Pancreas (tissue), 10 donors: ENCODE data around the gene DSCAML1. TPM values are rescaled to one million over a fixed set of nuclear protein-coding genes. Genes with fewer than 3 reads are reported as not detected.

Experiments
- ATAC-seq, 4 donors: fragments of 200-7000 bp; cut with Tn5 transposase; one replicate each; pipeline versions ENCODE4 v1.8.0 to v1.9.1; 2020; ENCODE audit warnings: mild to moderate bottlenecking in 4 of 4, moderate library complexity in 4 of 4
- DNase-seq, 6 donors: peaks; one replicate each; pipeline ENCODE4 v3.0.0-alpha.2; 2020
- FAIRE-seq: peaks from 2 replicates; lab custom pipeline; 2012; peaks lifted over from hg19 to GRCh38; lab: Jason Lieb, UNC
- H3K27ac ChIP-seq, 4 donors: fragments of 200-600 bp; sonication (generic); 1 replicate in 3 of 4; 2 replicates in 1 of 4; pipeline versions ENCODE4 v1.5.0 to v1.8.0; 2020
- H3K27me3 ChIP-seq, 4 donors: fragments of 200-600 bp; one replicate each; pipeline ENCODE4 v1.8.0; 2021
- H3K36me3 ChIP-seq, 3 donors: fragments of 200-600 bp; sonication (generic) in 1 of 3; one replicate each; pipeline versions ENCODE4 v1.5.0 to v1.8.0; 2020 to 2021
- H3K4me1 ChIP-seq, 3 donors: fragments of 200-600 bp; one replicate each; pipeline ENCODE4 v1.8.0; 2021
- H3K4me3 ChIP-seq, 4 donors: fragments of 200-600 bp; sonication (generic) in 2 of 4; one replicate each; pipeline versions ENCODE4 v1.5.0 to v1.8.0; 2020 to 2021
- H3K9me3 ChIP-seq, 4 donors: fragments of 200-600 bp; one replicate each; pipeline ENCODE4 v1.8.0; 2021
- CTCF ChIP-seq, 4 donors: fragments of 200-600 bp; sonication (generic) in 3 of 4; IDR thresholded peaks; one replicate each; pipeline versions ENCODE4 v1.5.0 to v1.8.0; 2021; ENCODE audit warnings: antibody characterized with exemption in 4 of 4
- WGBS, 2 donors: extraction: QIAGEN DNeasy Blood & Tissue Kit; methylation state at CpG; one replicate each; pipeline ENCODE4 v1.1.7; 2013; 5-methylcytosine and 5-hydroxymethylcytosine counted together
- intact Hi-C, 3 donors: fragments of 100-400 bp; cut with DNase I; formaldehyde crosslinking; loops; one replicate each; pipeline versions ENCODE4 v1.11.1 to v1.14.2; 2022
- polyA plus RNA-seq, 2 donors: library from polyadenylated mRNA; stranded (reverse); fragments of 200-250 nt; gene quantifications; one replicate each; pipeline ENCODE4 v1.2.3, GENCODE V29; 2013
- total RNA-seq, 6 donors: library from RNA; stranded (reverse); fragmentation: NEBNext Ultra II Directional in 4 of 6; extraction: Animal tissue kit (Norgen Biotek cat#: 25700) in 4 of 6; gene quantifications; one replicate each; pipeline versions ENCODE4 v1.2.1 to v1.2.4, GENCODE V29; 2021 to 2023
- donor health status: healthy with polysubstance abuse.
- donor health status: DM: no; HTN: no; CAD: no; lungs with moderate emphysema.
- donor health status: DM: no; HTN: no; CAD: no.
- donor health status: control.
- donor health status: control.
- donor health status: Bipolar disorder and iron deficiency.
- donor health status: DM: yes; HTN: yes; CAD: no.
- donor health status: DM: no; HTN: no; CAD: no.
- donor health status: DM: no; HTN: no; CAD: no.
- donor health status: DM: yes; HTN: yes; CAD: no.

Gene DSCAML1
- total and polyA plus RNA-seq, 8 donors = 0.69 to 2.7 (median 1.8) TPM

- DNase-seq (no peak), FAIRE-seq (no peak), ATAC-seq (peak in 2 of 4 donors; percentile 40 to 67)
- no peaks in the 10 kb centered on the region for H3K9me3 ChIP-seq
- H3K27me3 ChIP-seq = no peaks in the 10 kb centered on the region
- no peaks in the 10 kb centered on the region for H3K36me3 ChIP-seq
- H3K27ac ChIP-seq = no peak overlapping the region
- WGBS, 2 donors = 15 to 20% methylated on average over 4 of the region's 4 CpGs
- H3K4me3 ChIP-seq = no peak overlapping the region
- H3K4me1 ChIP-seq = no peaks in the 10 kb centered on the region
- TF ChIP-seq CTCF (IDR thresholded peaks at IDR 0.05) = no peak
- intact Hi-C loops = no loop called here
Measured at GRCh38 chr11:117620086-117620485, 176.9 kb downstream of the DSCAML1 start.

- DNase-seq (no peak), ATAC-seq (no peak), FAIRE-seq (no peak)
- intact Hi-C loops = no loop called here
- Histone ChIP-seq H3K9me3 (no peaks in the 10 kb centered on the region), H3K27me3 (no peaks in the 10 kb centered on the region), H3K4me1 (no peaks in the 10 kb centered on the region), H3K27ac (no peak overlapping the region), H3K4me3 (no peak overlapping the region), H3K36me3 (no peaks in the 10 kb centered on the region)
- no peak for TF ChIP-seq CTCF (IDR thresholded peaks at IDR 0.05)
- 77 to 81% methylated on average over 4 of the region's 4 CpGs for WGBS, 2 donors
Measured at GRCh38 chr11:117619661-117620060, 177.4 kb downstream of the DSCAML1 start.

GRCh38 chr11:117618982-117619355 is 178.0 kb downstream of the DSCAML1 start:
- ATAC-seq = peak in 3 of 4 donors; percentile 20 to 67 (median 66)

GRCh38 chr11:117618302-117618981 is 178.6 kb downstream of the DSCAML1 start:
- ATAC-seq = no peak
- DNase-seq = no peak
- H3K4me3 ChIP-seq = no peak overlapping the region
- no peak for FAIRE-seq
- intact Hi-C loops = no loop called here
- no peak for TF ChIP-seq CTCF (IDR thresholded peaks at IDR 0.05)
- no peaks in the 10 kb centered on the region for H3K4me1 ChIP-seq
- no peaks in the 10 kb centered on the region for H3K27me3 ChIP-seq
- no peak overlapping the region for H3K27ac ChIP-seq
- H3K9me3 ChIP-seq = no peaks in the 10 kb centered on the region
- 73 to 84% methylated on average over 5 of the region's 5 CpGs for WGBS, 2 donors
- H3K36me3 ChIP-seq = no peaks in the 10 kb centered on the region

More at GRCh38 chr11:117618982-117619355, 178.0 kb downstream of the DSCAML1 start:
- intact Hi-C loops = no loop called here
- DNase-seq = no peak
- FAIRE-seq = no peak
- no peak overlapping the region for H3K4me3 ChIP-seq
- TF ChIP-seq CTCF (IDR thresholded peaks at IDR 0.05) = no peak
- no peaks in the 10 kb centered on the region for H3K36me3 ChIP-seq
- WGBS, 2 donors = 47 to 55% methylated on average over 8 of the region's 8 CpGs
- H3K27me3 ChIP-seq = no peaks in the 10 kb centered on the region
- no peak overlapping the region for H3K27ac ChIP-seq
- H3K4me1 ChIP-seq = no peaks in the 10 kb centered on the region
- no peaks in the 10 kb centered on the region for H3K9me3 ChIP-seq

GRCh38 chr11:117616979-117617378 is 180.0 kb downstream of the DSCAML1 start:
- H3K36me3 ChIP-seq = no peaks in the 10 kb centered on the region
- H3K9me3 ChIP-seq = no peaks in the 10 kb centered on the region
- FAIRE-seq (no peak), DNase-seq (no peak), ATAC-seq (no peak)
- TF ChIP-seq CTCF (IDR thresholded peaks at IDR 0.05) = no peak
- no peaks in the 10 kb centered on the region for H3K27me3 ChIP-seq
- no peak overlapping the region for H3K4me3 ChIP-seq
- intact Hi-C loops = no loop called here
- H3K4me1 ChIP-seq = no peaks in the 10 kb centered on the region
- no peak overlapping the region for H3K27ac ChIP-seq
- 67 to 79% methylated on average over 3 of the region's 3 CpGs for WGBS, 2 donors
